ENCODE measurements around the gene SALL4.
"Not testable (repeated sequence)": the region's sequence is repeated elsewhere in the genome, so short reads cannot be mapped to it uniquely, and the experiment has no call there.

The SALL4 gene

GRCh38 chr20:51745804-51746203, 56.5 kb downstream of the SALL4 start:
- POLR2A ChIA-PET = no interaction called here
- TF ChIP-seq ZSCAN30 (tag by site-specific recombination; IDR thresholded peaks at IDR 0.05) = no peak
- peak; percentile 99 for TF ChIP-seq ZNF146 (tag by site-specific recombination; IDR thresholded peaks at IDR 0.05)
- no peak for TF ChIP-seq PRDM1 (tag by site-specific recombination; IDR thresholded peaks at IDR 0.05)
- TF ChIP-seq ZNF677 (tag by site-specific recombination; IDR thresholded peaks at IDR 0.05) = no peak
- 0 out of 2 replicates have a peak, but pooled peaks have one; percentile 26 for TF ChIP-seq ZNF580 (tag by site-specific recombination; IDR thresholded peaks at IDR 0.05)
- TF ChIP-seq ZNF274 (IDR thresholded peaks at IDR 0.05; ENCODE audit: low read length) = no peak
- no peak for TF ChIP-seq ZNF274 (tag by site-specific recombination; IDR thresholded peaks at IDR 0.05; ENCODE audit: borderline replicate concordance)
- TF ChIP-seq ZBTB17 (tag by site-specific recombination; IDR thresholded peaks at IDR 0.05) = no peak
- TF ChIP-seq ZNF324 (tag by site-specific recombination; IDR thresholded peaks at IDR 0.05) = no peak
- no peak for TF ChIP-seq ZNF266 (tag by site-specific recombination; IDR thresholded peaks at IDR 0.05; ENCODE audit: low read depth)
- Histone ChIP-seq H3K4me1 (ENCODE audit: control insufficient read depth, insufficient read depth, low read length) (peaks cover 9% of the 10 kb centered on the region), H3K9me3 (ENCODE audit: control insufficient read depth, insufficient read depth, low read depth, low read length) (no peaks in the 10 kb centered on the region), H3K4me3 (ENCODE audit: low read depth, low read length) (no peak overlapping the region), H3K27ac (ENCODE audit: extremely low read depth, low read depth, low read length) (no peak overlapping the region), H3K36me3 (ENCODE audit: control insufficient read depth in 2 of 2, insufficient read depth in 1 of 2, low read length in 2 of 2) (no peaks in the 10 kb centered on the region)
- CTCF ChIA-PET = interaction anchor here (0.6 kb wide), 1 partner anchor 213 kb away, joined by 4 read pairs; no protein-coding TSS in a partner anchor

GRCh38 chr20:51740838-51741237, 61.5 kb downstream of the SALL4 start:
- H3K27ac ChIP-seq (ENCODE audit: extremely low read depth, low read depth, low read length) = no peak overlapping the region
- peaks cover 8% of the 10 kb centered on the region for H3K4me1 ChIP-seq (ENCODE audit: control insufficient read depth, insufficient read depth, low read length)
- ChIA-PET POLR2A (no interaction called here), CTCF (no interaction called here)
- H3K36me3 ChIP-seq (ENCODE audit: control insufficient read depth in 2 of 2, insufficient read depth in 1 of 2, low read length in 2 of 2) = no peaks in the 10 kb centered on the region
- no peaks in the 10 kb centered on the region for H3K9me3 ChIP-seq (ENCODE audit: control insufficient read depth, insufficient read depth, low read depth, low read length)
- TF ChIP-seq ZNF449 (tag by site-specific recombination; IDR thresholded peaks at IDR 0.05) (no peak), ZNF221 (tag by site-specific recombination; IDR thresholded peaks at IDR 0.05; ENCODE audit: borderline replicate concordance) (no peak), ZNF843 (tag by site-specific recombination; IDR thresholded peaks at IDR 0.05) (no peak), ZNF169 (tag by site-specific recombination; IDR thresholded peaks at IDR 0.05) (no peak), ZNF155 (tag by site-specific recombination; IDR thresholded peaks at IDR 0.05) (no peak), ZBTB49 (tag by site-specific recombination; IDR thresholded peaks at IDR 0.05; ENCODE audit: low read depth) (no peak), ZNF366 (tag by site-specific recombination; conservative IDR thresholded peaks at IDR 0.05) (no peak), ZNF423 (tag by site-specific recombination; IDR thresholded peaks at IDR 0.05) (no peak), GLI2 (tag by site-specific recombination; IDR thresholded peaks at IDR 0.05; ENCODE audit: borderline replicate concordance, low read depth) (no peak), ZFP69B (tag by site-specific recombination; IDR thresholded peaks at IDR 0.05) (no peak), ZSCAN23 (tag by site-specific recombination; IDR thresholded peaks at IDR 0.05) (no peak), ZSCAN16 (tag by site-specific recombination; IDR thresholded peaks at IDR 0.05) (no peak), SETDB1 (IDR thresholded peaks at IDR 0.05; ENCODE audit: insufficient read length, low read length) (no peak), MZF1 (tag by site-specific recombination; IDR thresholded peaks at IDR 0.05; ENCODE audit: borderline replicate concordance) (no peak), ZNF596 (tag by site-specific recombination; IDR thresholded peaks at IDR 0.05) (no peak)
- H3K4me3 ChIP-seq (ENCODE audit: low read depth, low read length) = no peak overlapping the region

- H3K27ac ChIP-seq (ENCODE audit: extremely low read depth, low read depth, low read length); POLR2A ChIA-PET; H3K36me3 ChIP-seq (ENCODE audit: control insufficient read depth in 2 of 2, insufficient read depth in 1 of 2, low read length in 2 of 2); H3K9me3 ChIP-seq (ENCODE audit: control insufficient read depth, insufficient read depth, low read depth, low read length); CTCF ChIA-PET; H3K4me3 ChIP-seq (ENCODE audit: low read depth, low read length): not testable (repeated sequence)
- H3K4me1 ChIP-seq (ENCODE audit: control insufficient read depth, insufficient read depth, low read length) = peaks cover 13% of the 10 kb centered on the region
These were observed 62.0 kb downstream of the SALL4 start for GRCh38 chr20:51740308-51740707.

All from HEK293 (cell line).